Esophagus squamous epithelium (tissue), 5 donors: ENCODE results near the gene MGAT5. TPM values are rescaled to one million over a fixed set of nuclear protein-coding genes. Genes with fewer than 3 reads are reported as not detected.

Experiments
- DNase-seq: peaks from one replicate; lab custom pipeline; 2025; lab: John Stamatoyannopoulos, UW
- H3K27ac ChIP-seq, 4 donors: fragments of 200-600 bp; sonication (generic); one replicate each; pipeline ENCODE4 v1.5.1; 2016 to 2019; ENCODE audit warnings: mild to moderate bottlenecking in 1 of 4
- H3K27me3 ChIP-seq, 4 donors: fragments of 200-600 bp; sonication (generic); 1 replicate in 3 of 4; 2 replicates in 1 of 4; pipeline versions ENCODE4 v1.5.1 to v1.6.0; 2017 to 2021; ENCODE audit warnings: antibody characterized with exemption in 1 of 4
- H3K36me3 ChIP-seq, 3 donors: fragments of 200-600 bp; sonication (generic); one replicate each; pipeline ENCODE4 v1.5.1; 2016 to 2019
- H3K4me1 ChIP-seq, 3 donors: fragments of 200-600 bp; sonication (generic); one replicate each; pipeline ENCODE4 v1.5.1; 2017 to 2019
- H3K4me3 ChIP-seq, 4 donors: fragments of 200-600 bp; sonication (generic); 1 replicate in 3 of 4; 2 replicates in 1 of 4; pipeline ENCODE4 v1.5.1; 2016 to 2019; ENCODE audit warnings: mild to moderate bottlenecking in 2 of 4, moderate library complexity in 1 of 4
- H3K9me3 ChIP-seq, 3 donors: fragments of 200-600 bp; sonication (generic); one replicate each; pipeline ENCODE4 v1.5.1; 2016 to 2019
- CTCF ChIP-seq, 6 experiments: fragments of 450-650 bp in 4 of 6; fragments of 200-600 bp in 2 of 6; sonication (generic) in 2 of 6; IDR thresholded peaks; one replicate each; pipeline ENCODE4 v1.5.1; 2016 to 2019; ENCODE audit warnings: antibody characterized with exemption in 6 of 6, mild to moderate bottlenecking in 4 of 6, moderate library complexity in 4 of 6
- POLR2A ChIP-seq, 4 donors: fragments of 450-650 bp; IDR thresholded peaks; one replicate each; pipeline ENCODE4 v1.6.1; 2017; ENCODE audit warnings: antibody characterized with exemption in 4 of 4, mild to moderate bottlenecking in 4 of 4, moderate library complexity in 3 of 4
- WGBS, 2 donors: methylation state at CpG; one replicate each; pipeline ENCODE4 v1.1.5; 2018; 5-methylcytosine and 5-hydroxymethylcytosine counted together
- intact Hi-C: fragments of 100-400 bp; cut with DNase I; formaldehyde crosslinking; loops from one replicate; pipeline ENCODE4 v1.15.0; 2022
- total RNA-seq, 4 donors: library from RNA; depleted of rRNA; stranded (reverse); fragments of >200 nt; gene quantifications; one replicate each; pipeline ENCODE4 v1.1.0, GENCODE V29; 2016
- donor health status: DM: yes; HTN: yes; CAD: no.

MGAT5 gene
- total RNA-seq, 4 donors from 2014 or later = 14.2 to 29.2 (median 24.6) TPM

DNA sequence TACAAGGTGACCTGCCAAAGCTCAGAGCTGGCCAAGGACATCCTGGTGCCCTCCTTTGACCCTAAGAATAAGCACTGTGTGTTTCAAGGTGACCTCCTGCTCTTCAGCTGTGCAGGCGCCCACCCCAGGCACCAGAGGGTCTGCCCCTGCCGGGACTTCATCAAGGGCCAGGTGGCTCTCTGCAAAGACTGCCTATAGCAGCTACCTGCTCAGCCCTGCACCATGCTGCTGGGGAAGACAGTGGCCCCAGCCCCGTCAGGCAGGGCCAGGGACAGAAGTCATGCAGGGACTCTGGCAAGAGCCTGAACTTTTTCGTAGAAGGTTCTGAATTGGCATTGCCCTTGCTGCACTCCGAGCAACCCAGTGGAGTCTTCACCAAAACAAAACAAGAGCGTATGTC, 194.8 kb downstream of the MGAT5 start:
- Histone ChIP-seq H3K4me1 (peaks cover 0 to 14% (median 0%) of the 10 kb centered on the region in 3 donors), H3K9me3 (no peaks in the 10 kb centered on the region), H3K27ac (no peak overlapping the region), H3K27me3 (no peaks in the 10 kb centered on the region), H3K36me3 (peaks cover 0 to 61% (median 0%) of the 10 kb centered on the region in 3 donors), H3K4me3 (no peak overlapping the region)
- intact Hi-C loops = no loop called here
- TF ChIP-seq CTCF (IDR thresholded peaks at IDR 0.05) = no peak
- TF ChIP-seq POLR2A (IDR thresholded peaks at IDR 0.05) = no peak
- 83 to 92% methylated on average over 1 to 2 of the region's 6 CpGs for WGBS, 2 donors
- no peak for DNase-seq

DNA sequence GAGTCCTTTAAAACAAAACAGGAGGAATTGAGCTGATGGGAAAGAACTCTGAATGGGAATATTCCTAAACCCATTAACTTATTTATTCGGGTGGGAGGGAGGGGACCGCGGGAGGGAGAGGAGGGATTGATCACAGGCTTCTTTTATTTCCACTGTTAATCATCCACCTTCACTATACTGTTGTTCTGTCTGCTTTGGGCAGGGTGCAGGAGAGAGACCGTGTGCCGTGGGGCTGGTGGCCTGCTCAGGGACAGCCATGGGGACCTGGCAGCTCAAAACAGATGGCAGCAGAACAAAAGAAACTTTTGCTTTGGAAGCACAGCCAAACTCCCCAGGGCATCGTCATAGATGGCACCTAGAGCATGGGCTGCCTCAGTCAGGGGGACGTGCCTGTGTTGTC, 195.3 kb downstream of the MGAT5 start:
- Histone ChIP-seq H3K4me1 (peaks cover 0 to 14% (median 0%) of the 10 kb centered on the region in 3 donors), H3K27me3 (no peaks in the 10 kb centered on the region), H3K4me3 (no peak overlapping the region), H3K27ac (no peak overlapping the region), H3K9me3 (no peaks in the 10 kb centered on the region), H3K36me3 (peaks cover 0 to 56% (median 0%) of the 10 kb centered on the region in 3 donors)
- TF ChIP-seq POLR2A (IDR thresholded peaks at IDR 0.05) (no peak), CTCF (IDR thresholded peaks at IDR 0.05) (no peak)
- WGBS, 2 donors = 67 to 86% methylated on average over 6 of the region's 7 CpGs
- DNase-seq = no peak
- intact Hi-C loops = no loop called here

DNA sequence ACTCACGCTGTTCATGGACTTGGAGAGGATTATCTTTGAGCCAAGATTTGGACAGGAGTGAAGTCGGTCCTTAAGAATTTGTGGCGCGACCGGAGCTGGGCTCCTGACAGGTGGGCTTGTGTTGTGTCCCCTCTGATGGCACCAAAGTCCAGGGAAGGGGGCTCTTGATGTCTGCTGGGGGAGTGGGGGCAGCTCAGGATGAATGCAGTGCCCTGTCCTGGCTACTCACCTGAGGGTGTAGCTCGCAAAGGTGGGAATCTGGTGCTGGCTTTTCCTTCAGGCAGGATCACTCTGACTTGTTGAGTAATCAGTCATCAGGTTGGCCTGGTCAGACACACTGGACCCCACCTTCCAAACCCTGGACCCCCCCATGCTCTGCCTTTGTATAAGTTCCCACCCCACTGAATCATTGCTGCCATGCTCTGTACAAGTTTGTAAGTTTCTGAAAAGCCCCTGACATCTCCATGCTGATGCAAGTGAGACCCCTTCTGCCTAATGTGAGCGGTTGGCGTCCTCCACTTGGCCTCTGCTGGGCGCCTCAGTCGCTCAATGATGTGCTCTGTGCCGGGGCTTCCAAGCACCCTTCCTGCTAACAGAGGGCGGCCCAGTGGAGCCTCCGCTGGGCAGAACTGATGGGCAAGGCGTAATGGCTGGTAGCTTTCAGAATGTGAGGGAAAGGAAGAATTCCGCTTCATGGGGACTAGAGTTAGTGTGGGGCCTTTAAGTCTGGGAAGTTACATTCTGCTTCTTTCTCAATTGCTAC, 196.1 kb downstream of the MGAT5 start:
- peaks cover 0 to 48% (median 0%) of the 10 kb centered on the region in 3 donors for H3K36me3 ChIP-seq

GRCh38 chr2:134451347-134451630, 197.4 kb downstream of the MGAT5 start:
- Histone ChIP-seq H3K9me3 (no peaks in the 10 kb centered on the region), H3K4me3 (no peak overlapping the region), H3K27me3 (no peaks in the 10 kb centered on the region), H3K4me1 (peaks cover 0 to 6% (median 0%) of the 10 kb centered on the region in 3 donors), H3K36me3 (peaks cover 0 to 40% (median 0%) of the 10 kb centered on the region in 3 donors), H3K27ac (no peak overlapping the region)
- 71 to 75% methylated on average over 2 of the region's 2 CpGs for WGBS, 2 donors
- no peak for DNase-seq
- no peak for TF ChIP-seq POLR2A (IDR thresholded peaks at IDR 0.05)
- no peak for TF ChIP-seq CTCF (IDR thresholded peaks at IDR 0.05)
- intact Hi-C loops = no loop called here

More for the DNA sequence above, 196.1 kb downstream of the MGAT5 start:
- Histone ChIP-seq H3K9me3 (no peaks in the 10 kb centered on the region), H3K27me3 (no peaks in the 10 kb centered on the region), H3K4me1 (peaks cover 0 to 14% (median 0%) of the 10 kb centered on the region in 3 donors), H3K27ac (no peak overlapping the region), H3K4me3 (no peak overlapping the region)
- intact Hi-C loops = no loop called here
- 90 to 98% methylated on average over 6 to 9 of the region's 15 CpGs for WGBS, 2 donors
- DNase-seq = no peak
- no peak for TF ChIP-seq POLR2A (IDR thresholded peaks at IDR 0.05)

- Histone ChIP-seq H3K36me3 (peaks cover 0 to 33% (median 0%) of the 10 kb centered on the region in 3 donors), H3K27ac (no peak overlapping the region), H3K27me3 (no peaks in the 10 kb centered on the region), H3K4me1 (no peaks in the 10 kb centered on the region), H3K4me3 (no peak overlapping the region), H3K9me3 (no peaks in the 10 kb centered on the region)
- no peak for DNase-seq
- intact Hi-C loops = no loop called here
- WGBS, 2 donors = 77 to 91% methylated on average over 7 to 8 of the region's 9 CpGs
- no peak for TF ChIP-seq CTCF (IDR thresholded peaks at IDR 0.05)
- no peak for TF ChIP-seq POLR2A (IDR thresholded peaks at IDR 0.05)
Measured at GRCh38 chr2:134452042-134452733, 198.3 kb downstream of the MGAT5 start.
